PC-9 (cell line): ENCODE data around the gene ARID2.

Experiments
- CTCF ChIP-seq: fragments of 200-600 bp; sonication (generic); conservative IDR thresholded peaks from 2 replicates; pipeline ENCODE4 v1.6.1; 2017; ENCODE audit warnings: mixed run types, antibody characterized with exemption, mild to moderate bottlenecking, moderate library complexity
- EZH2 ChIP-seq: fragments of 200-600 bp; sonication (generic); IDR thresholded peaks from 2 replicates; pipeline ENCODE4 v1.8.0; 2017; ENCODE audit warnings: antibody characterized with exemption, low read depth

GRCh38 chr12:45933504-45933903 is 204.0 kb downstream of the ARID2 start:
- no peak for TF ChIP-seq CTCF
- TF ChIP-seq EZH2: no peak
